ENCODE results near the gene CAPN12.

The CAPN12 gene

GRCh38 chr19:38709671-38710415 lies 34.4 kb downstream of the CAPN12 start:
- no peak for DNase-seq

GRCh38 chr19:38709119-38709518 lies 35.2 kb downstream of the CAPN12 start:
- DNase-seq: no peak

DNA sequence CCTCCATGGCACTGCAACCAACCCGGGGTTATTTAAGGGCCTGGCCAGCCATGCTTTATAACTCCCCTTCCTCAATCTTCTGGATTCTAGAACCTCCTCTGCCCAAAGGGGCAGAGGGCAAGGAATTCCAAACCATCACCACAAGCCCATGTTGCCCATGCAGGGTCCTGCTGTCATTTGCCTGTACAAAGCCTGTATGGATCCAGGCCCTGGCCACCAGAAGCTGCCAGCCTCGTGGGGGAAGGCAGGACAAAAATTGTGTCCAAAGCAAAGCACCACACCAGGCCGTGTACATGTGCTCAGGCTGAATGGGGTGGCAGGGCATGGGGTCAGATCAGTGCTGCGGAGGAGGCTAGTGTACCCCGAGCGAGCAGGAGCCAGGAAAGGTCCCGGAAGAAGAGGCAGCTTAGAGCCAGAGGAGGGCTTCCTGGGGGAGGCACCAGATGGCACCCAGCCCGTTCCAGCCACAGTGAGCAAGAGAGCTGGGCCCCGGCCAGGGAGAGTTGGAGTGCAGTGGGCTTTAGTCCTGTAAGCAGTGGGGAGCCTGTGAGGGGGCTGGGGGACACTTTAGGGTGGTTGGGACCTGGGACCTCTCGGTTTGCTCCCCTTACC lies 35.8 kb downstream of the CAPN12 start:
- DNase-seq: no peak

DNA sequence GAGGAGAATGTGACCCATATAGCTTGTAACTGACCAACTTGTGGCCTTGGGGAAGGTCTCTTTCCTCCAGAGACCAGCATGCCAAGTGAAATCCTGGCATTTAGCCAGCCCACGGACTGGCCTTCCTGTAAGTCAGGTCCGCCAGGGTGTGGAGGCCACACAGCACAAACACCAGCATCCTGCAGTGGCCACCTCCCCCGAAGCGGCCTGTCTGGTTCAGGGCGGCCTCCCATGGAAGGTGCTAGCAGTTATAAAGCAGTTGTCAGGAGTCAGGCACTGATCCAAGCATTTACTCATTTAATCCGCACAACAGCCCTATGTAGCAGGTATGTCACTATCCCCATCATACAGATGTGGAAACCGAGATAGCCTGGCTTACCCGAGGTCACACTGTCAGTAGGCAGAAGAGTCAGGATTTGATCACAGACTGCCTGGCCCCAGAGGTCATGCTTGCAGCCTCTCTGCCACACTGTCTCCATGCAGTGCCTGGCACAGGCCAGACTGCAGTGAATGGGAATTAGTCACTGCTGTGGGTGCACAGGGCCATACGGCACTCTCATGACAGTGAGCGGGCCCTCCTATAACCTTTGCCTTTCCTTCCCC lies 36.7 kb downstream of the CAPN12 start:
- no peak for DNase-seq

- no peak for DNase-seq
These were observed 37.3 kb downstream of the CAPN12 start for GRCh38 chr19:38706792-38707511.

- no peak for DNase-seq
These were observed 38.9 kb downstream of the CAPN12 start for GRCh38 chr19:38705197-38706019.

DNA sequence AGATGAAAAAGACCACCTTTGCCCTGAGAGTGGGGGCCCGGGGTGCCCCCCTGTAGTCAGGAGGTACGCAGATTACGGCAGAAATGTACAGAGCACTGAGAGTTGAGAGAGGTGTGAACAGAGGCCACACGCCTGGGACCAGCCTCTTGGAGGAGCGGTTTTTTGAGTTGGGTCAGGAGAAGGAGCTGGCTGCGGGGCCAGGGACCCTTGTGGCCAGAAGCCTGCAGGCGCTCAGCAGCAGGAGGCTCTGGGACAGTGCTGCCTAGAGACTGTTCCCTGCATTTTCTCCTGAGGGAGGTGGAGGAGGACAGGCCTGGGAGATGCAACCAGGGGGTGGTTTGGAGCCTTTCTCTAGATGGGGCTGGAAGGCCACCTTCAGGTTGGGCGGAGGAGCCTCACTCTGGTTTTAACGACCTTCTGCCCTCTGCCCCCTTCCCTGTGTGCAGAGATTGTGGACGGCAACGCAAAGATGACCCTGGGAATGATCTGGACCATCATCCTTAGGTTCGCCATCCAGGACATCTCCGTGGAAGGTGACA lies 39.7 kb downstream of the CAPN12 start:
- no peak for DNase-seq

GRCh38 chr19:38703509-38703908 lies 40.8 kb downstream of the CAPN12 start:
- DNase-seq: no peak

GRCh38 chr19:38702278-38702677 lies 42.0 kb downstream of the CAPN12 start:
- DNase-seq: no peak

- DNase-seq: no peak
These were observed 42.7 kb downstream of the CAPN12 start for GRCh38 chr19:38701455-38702063.

- DNase-seq: no peak
These were observed 43.3 kb downstream of the CAPN12 start for GRCh38 chr19:38700902-38701454.

GRCh38 chr19:38700350-38700901 lies 43.8 kb downstream of the CAPN12 start:
- DNase-seq: no peak

DNA sequence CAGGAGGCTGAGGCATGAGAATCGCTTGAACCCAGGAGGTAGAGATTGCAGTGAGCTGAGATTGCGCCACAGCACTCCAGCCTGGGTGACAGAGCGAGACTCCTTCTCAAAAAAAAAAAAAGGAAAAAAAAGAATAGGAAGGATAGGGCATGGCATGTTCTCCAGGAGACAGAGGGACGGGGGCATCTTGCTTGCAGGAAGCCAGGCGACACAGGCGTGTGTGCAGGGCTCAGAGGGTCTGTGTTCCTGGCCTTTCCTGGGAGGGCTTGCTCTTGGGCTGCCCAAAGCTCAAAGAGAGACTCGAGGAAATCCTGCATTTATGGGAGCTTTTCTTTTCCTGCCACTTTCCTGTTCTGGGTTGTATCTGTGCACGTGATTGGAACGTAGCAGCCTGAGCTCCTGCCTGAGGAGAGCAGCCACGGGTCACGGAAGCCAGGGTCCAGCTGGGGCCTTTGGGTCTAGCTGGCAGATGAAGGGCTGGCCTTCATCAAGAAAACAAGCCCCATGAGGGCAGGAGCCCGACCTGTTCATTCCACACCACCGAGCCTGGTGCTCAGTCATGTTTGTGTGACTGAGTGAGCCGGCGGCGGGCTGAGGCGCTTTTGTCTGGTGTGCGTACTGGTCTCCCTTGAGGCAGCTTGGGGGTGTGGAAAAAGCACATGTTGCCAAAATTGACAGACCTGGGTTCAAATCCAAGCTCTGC lies 44.5 kb downstream of the CAPN12 start:
- DNase-seq: no peak

DNA sequence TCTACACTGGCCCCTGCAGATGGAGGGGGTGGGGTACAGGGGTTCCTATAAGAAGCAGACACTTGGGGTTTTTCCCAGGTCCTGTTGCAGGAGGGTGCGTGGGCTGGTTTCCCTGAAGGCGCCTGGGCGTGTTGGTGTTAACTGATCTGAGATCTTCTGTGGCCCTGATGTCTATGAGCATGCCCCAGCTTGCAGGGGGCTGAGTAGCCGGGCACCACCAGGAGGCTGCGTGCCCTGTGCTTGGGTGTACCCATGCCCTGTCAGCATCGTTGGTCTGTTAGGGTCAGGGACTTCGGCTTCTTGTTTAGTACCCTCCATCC lies 45.3 kb downstream of the CAPN12 start:
- DNase-seq: no peak

- no peak for DNase-seq
These were observed 45.8 kb downstream of the CAPN12 start for GRCh38 chr19:38698225-38699026.

GRCh38 chr19:38697641-38698071 lies 46.6 kb downstream of the CAPN12 start:
- DNase-seq: no peak

DNA sequence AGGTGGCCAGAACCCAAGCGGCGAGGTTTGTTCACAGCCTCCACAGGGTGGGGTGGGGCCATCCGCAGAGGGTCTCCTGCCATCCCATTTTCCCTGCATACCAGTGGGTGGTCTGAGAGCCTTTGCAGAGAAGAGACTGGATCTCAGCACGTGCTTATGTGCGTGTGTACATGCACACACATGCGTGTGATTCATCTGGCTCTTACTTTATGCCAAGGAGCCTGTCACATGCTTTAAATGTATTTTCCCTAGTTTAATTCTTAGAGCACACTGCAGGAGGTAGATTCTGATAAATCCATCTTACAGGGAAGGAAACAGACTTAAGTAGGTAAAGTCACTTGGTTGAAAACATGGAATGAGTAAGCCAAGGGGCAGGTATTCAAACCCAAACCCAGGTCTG lies 47.1 kb downstream of the CAPN12 start:
- DNase-seq: no peak

DNA sequence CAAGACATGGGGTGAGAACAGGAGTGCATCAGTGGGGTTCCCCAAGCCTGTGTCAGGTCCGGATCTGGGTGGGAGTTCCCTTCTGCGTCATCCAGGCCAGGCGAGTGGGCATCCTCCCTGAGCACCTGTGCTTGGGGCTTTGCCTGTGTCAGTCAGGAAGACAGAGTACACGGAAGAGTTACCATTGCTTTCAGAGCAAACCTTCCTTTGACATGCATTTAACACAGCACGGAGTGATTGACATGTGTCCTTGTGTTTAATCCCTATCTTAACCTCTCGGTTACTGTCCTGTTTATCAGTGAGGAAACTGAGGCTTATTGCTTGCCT lies 47.6 kb downstream of the CAPN12 start:
- no peak for DNase-seq

- DNase-seq: no peak
These were observed 48.2 kb downstream of the CAPN12 start for GRCh38 chr19:38695832-38696728.
